HFFc6 (cell line): ENCODE measurements around the gene PCSK9. TPM values are rescaled to one million over a fixed set of nuclear protein-coding genes. Genes with fewer than 3 reads are reported as not detected.
A peak's percentile ranks its signal among the peaks of the same experiment; 100 is the strongest.

Experiments
- DNase-seq: peaks from one replicate; pipeline ENCODE4 v3.0.0-alpha.2; 2018
- H3K27ac Mint-ChIP-seq: 2 replicates; pipeline ENCODE4 v1.8.0; 2020; ENCODE audit warnings: mild to moderate bottlenecking, mixed read lengths
- H3K27me3 Mint-ChIP-seq: 2 replicates; pipeline ENCODE4 v1.8.0; 2021; ENCODE audit warnings: mild to moderate bottlenecking, moderate library complexity, mixed read lengths; ENCODE audit not compliant: insufficient read depth
- H3K36me3 Mint-ChIP-seq: 2 replicates; pipeline ENCODE4 v1.8.0; 2021; ENCODE audit warnings: low read depth, mixed read lengths
- H3K4me1 Mint-ChIP-seq: 2 replicates; pipeline ENCODE4 v1.8.0; 2020; ENCODE audit warnings: low read depth, mixed read lengths
- H3K4me3 Mint-ChIP-seq: 2 replicates; pipeline ENCODE4 v1.8.0; 2020; ENCODE audit warnings: mild to moderate bottlenecking, moderate library complexity, mixed read lengths
- H3K9me3 Mint-ChIP-seq: 2 replicates; pipeline ENCODE4 v1.8.0; 2020; ENCODE audit warnings: mild to moderate bottlenecking, mixed read lengths
- CTCF ChIP-seq: fragments of 200-600 bp; sonication (generic); IDR thresholded peaks from 2 replicates; pipeline ENCODE4 v1.5.0; 2021; ENCODE audit warnings: antibody characterized with exemption, mild to moderate bottlenecking
- long read RNA-seq: library from polyadenylated mRNA; unstranded; transcript quantifications from one replicate; pipeline ENCODE4 v2.0.0, GENCODE V29; 2019
- total RNA-seq, 6 experiments: library from RNA; stranded (reverse); fragmentation: NEBNext Ultra II Directional; extraction: Animal tissue kit (Norgen Biotek cat#: 25700); gene quantifications; 2 replicates in 1 of 6; 3 replicates in 5 of 6; pipeline ENCODE4 v1.2.3, GENCODE V29; 2021

PCSK9 gene
- under 1 TPM in 2 of 6 experiments, not detected in 4; 0.05 TPM for total RNA-seq
- long read RNA-seq = 0 reads

GRCh38 chr1:55039342-55040082 is at the start of gene PCSK9:
Gene PCSK9, plus strand, starts transcription at chr1:55039548. Its CDS starts 290 bp downstream, at chr1:55039838.
- no peak for DNase-seq
- peak within 1 kb of the TSS; percentile 23; the same call in 1 of the 2 replicates for H3K4me3 Mint-ChIP-seq
- H3K9me3 Mint-ChIP-seq = no peaks in the 10 kb centered on the region
- TF ChIP-seq CTCF = no peak
- no peaks in the 10 kb centered on the region for H3K36me3 Mint-ChIP-seq
- peaks cover 75% of the 10 kb centered on the region for H3K27me3 Mint-ChIP-seq
- peaks cover 5% of the 10 kb centered on the region; the same call in 1 of the 2 replicates for H3K4me1 Mint-ChIP-seq
- H3K27ac Mint-ChIP-seq = no peak within 1 kb of the TSS

GRCh38 chr1:54989968-54990810 is 49.2 kb upstream of the PCSK9 start:
- H3K4me3 Mint-ChIP-seq = no peak overlapping the region
- H3K4me1 Mint-ChIP-seq = peaks cover 15% of the 10 kb centered on the region
- H3K9me3 Mint-ChIP-seq = no peaks in the 10 kb centered on the region

GRCh38 chr1:54990916-54991315 is 48.4 kb upstream of the PCSK9 start:
- DNase-seq = no peak
- Mint-ChIP-seq H3K27me3 (peaks cover 25% of the 10 kb centered on the region), H3K36me3 (no peaks in the 10 kb centered on the region), H3K4me3 (no peak overlapping the region), H3K4me1 (peaks cover 20% of the 10 kb centered on the region), H3K27ac (no peak overlapping the region), H3K9me3 (no peaks in the 10 kb centered on the region)
- no peak for TF ChIP-seq CTCF

More at GRCh38 chr1:54989968-54990810, 49.2 kb upstream of the PCSK9 start:
- no peak for DNase-seq
- TF ChIP-seq CTCF = no peak
- Mint-ChIP-seq H3K27me3 (peaks cover 19% of the 10 kb centered on the region), H3K36me3 (no peaks in the 10 kb centered on the region), H3K27ac (no peak overlapping the region)

- H3K9me3 Mint-ChIP-seq = no peaks in the 10 kb centered on the region
- no peaks in the 10 kb centered on the region for H3K36me3 Mint-ChIP-seq
- peaks cover 30% of the 10 kb centered on the region for H3K27me3 Mint-ChIP-seq
- no peak for TF ChIP-seq CTCF
- no peak overlapping the region for H3K4me3 Mint-ChIP-seq
- DNase-seq = no peak
- peaks cover 28% of the 10 kb centered on the region for H3K4me1 Mint-ChIP-seq
- H3K27ac Mint-ChIP-seq = no peak overlapping the region
Measured at GRCh38 chr1:54991939-54992338, 47.4 kb upstream of the PCSK9 start.

- Mint-ChIP-seq H3K27ac (no peak overlapping the region), H3K9me3 (no peaks in the 10 kb centered on the region), H3K36me3 (no peaks in the 10 kb centered on the region), H3K4me3 (no peak overlapping the region), H3K27me3 (peaks cover 33% of the 10 kb centered on the region), H3K4me1 (peaks cover 19% of the 10 kb centered on the region)
- DNase-seq = no peak
- TF ChIP-seq CTCF = no peak
Measured at GRCh38 chr1:54993140-54993539, 46.2 kb upstream of the PCSK9 start.
